ENCODE results near the gene AFF3. TPM values are rescaled to one million over a fixed set of nuclear protein-coding genes. Genes with fewer than 3 reads are reported as not detected.

AFF3 gene
- total RNA-seq, 2 donors from 2014 or later: 9.9 to 20.1 TPM

- no peak for TF ChIP-seq CTCF (IDR thresholded peaks at IDR 0.05)
- Histone ChIP-seq H3K4me3 (no peak overlapping the region), H3K36me3 (no peaks in the 10 kb centered on the region), H3K27me3 (replicated peaks; ENCODE audit: insufficient read depth) (no peaks in the 10 kb centered on the region), H3K4me1 (ENCODE audit: control insufficient read depth in 1 of 2, low read depth in 2 of 2) (peaks cover 2 to 41% of the 10 kb centered on the region in 2 donors), H3K27ac (no peak overlapping the region), H3K9me3 (no peaks in the 10 kb centered on the region)
- DNase-seq (ENCODE audit: low spot score) (no peak), ATAC-seq (ENCODE audit: insufficient number of reproducible peaks, low FRiP score, low read depth) (no peak)
Measured at GRCh38 chr2:99881901-99882591, 260.3 kb downstream of the AFF3 start.

DNA sequence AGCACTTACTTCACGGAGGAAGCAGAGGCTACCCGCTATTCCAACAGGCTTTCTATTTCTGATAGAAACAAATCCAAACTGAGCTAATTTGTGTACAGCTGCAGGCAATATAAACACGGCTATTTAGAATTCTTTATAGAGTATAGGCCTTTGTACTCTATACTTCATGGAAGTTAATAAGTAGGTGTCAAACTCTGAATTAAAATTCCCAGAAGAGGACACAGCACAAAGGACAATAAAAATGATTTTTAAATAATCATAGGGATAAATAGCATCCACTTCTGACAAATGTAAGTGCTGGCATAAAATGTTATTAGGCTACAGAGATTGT is 261.5 kb downstream of the AFF3 start:
- TF ChIP-seq CTCF (IDR thresholded peaks at IDR 0.05): no peak
- H3K4me3 ChIP-seq: no peak overlapping the region
- DNase-seq (ENCODE audit: low spot score) (no peak), ATAC-seq (ENCODE audit: insufficient number of reproducible peaks, low FRiP score, low read depth) (no peak)
- peaks cover 2 to 41% of the 10 kb centered on the region in 2 donors for H3K4me1 ChIP-seq (ENCODE audit: control insufficient read depth in 1 of 2, low read depth in 2 of 2)
- no peaks in the 10 kb centered on the region for H3K27me3 ChIP-seq (replicated peaks; ENCODE audit: insufficient read depth)
- no peaks in the 10 kb centered on the region for H3K9me3 ChIP-seq
- H3K27ac ChIP-seq: no peak overlapping the region
- no peaks in the 10 kb centered on the region for H3K36me3 ChIP-seq

DNA sequence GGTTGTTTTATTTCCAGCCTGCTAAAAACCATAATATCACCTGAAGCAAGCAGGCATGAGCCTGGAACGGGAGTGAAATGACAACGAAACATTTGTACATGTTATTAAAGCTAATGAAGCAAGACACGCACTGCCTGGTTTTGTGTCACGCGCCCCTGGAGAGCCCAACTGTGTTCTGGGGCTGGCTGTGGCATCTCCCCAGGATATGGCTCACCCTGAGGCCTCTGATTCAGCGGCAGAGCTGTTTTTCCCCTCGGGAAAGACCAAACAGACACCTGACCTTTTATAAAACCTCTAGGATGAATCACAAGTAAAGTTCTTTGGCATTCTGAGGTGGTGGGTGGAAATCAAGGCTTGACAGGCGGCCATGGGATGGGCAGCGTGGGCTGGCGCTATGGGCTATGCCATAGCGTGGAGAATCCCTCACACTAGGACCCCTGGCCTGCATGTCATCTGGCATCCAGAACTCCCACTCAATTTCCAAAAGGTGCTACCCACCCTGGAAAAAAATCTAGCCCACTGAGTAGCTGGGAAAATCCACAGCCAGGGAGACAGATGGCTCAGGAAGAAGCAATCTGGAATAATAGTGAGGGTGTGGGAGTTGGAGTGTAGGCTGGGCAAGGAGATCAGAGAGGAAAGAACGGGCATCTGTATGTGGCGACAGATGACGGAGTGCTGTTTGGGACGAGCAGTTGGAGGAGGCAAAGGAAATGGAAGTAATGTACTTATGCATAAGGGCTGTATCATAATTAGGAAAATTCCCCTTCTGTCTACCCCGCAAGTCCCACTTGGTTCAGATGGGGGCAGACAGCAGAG is 262.0 kb downstream of the AFF3 start:
- Histone ChIP-seq H3K4me3 (no peak overlapping the region), H3K9me3 (no peaks in the 10 kb centered on the region), H3K36me3 (no peaks in the 10 kb centered on the region), H3K27me3 (replicated peaks; ENCODE audit: insufficient read depth) (no peaks in the 10 kb centered on the region), H3K4me1 (ENCODE audit: control insufficient read depth in 1 of 2, low read depth in 2 of 2) (peaks cover 2 to 41% of the 10 kb centered on the region in 2 donors), H3K27ac (no peak overlapping the region)
- TF ChIP-seq CTCF (IDR thresholded peaks at IDR 0.05): no peak
- no peak for ATAC-seq (ENCODE audit: insufficient number of reproducible peaks, low FRiP score, low read depth)
- DNase-seq (ENCODE audit: low spot score): no peak

GRCh38 chr2:99879481-99879880 is 262.9 kb downstream of the AFF3 start:
- DNase-seq (ENCODE audit: low spot score): no peak
- H3K27ac ChIP-seq: no peak overlapping the region
- TF ChIP-seq CTCF (IDR thresholded peaks at IDR 0.05): no peak

DNA sequence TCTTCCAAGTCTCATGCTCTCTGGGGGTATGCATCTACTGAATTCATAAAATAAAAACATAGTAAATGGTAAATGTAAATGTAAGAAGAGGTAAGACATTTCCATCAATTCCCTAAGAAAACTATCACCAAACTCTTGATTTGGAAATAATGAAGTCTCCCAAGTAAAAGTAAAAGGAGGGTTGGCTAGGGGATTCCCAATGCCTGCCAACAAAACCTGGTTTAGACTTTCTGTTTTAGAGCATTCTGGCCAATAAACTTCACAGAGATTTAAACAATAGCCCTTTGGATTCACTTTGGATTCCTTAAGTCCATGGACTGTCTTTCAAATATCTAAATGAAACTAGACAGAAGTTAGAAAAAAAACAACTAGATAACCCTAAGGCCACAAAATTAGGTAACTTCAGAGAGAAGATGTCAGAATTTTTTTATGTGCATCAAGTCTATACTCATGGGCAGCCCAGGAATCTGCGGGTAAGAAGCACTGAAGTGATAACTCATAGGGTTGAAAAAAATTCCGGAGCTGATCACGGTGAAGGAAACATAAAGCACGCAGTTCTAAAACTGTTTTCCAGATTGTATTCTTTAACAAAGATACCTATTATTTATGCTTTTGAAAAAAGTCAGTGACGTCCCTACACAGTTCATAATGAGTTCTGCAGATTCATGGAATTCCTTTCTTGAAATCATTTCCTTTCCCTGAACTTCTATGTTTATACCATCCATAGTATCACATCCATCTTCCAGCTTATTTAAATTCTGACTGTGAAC is 263.6 kb downstream of the AFF3 start:
- Histone ChIP-seq H3K9me3 (no peaks in the 10 kb centered on the region), H3K4me1 (ENCODE audit: control insufficient read depth in 1 of 2, low read depth in 2 of 2) (peaks cover 2 to 41% of the 10 kb centered on the region in 2 donors), H3K36me3 (no peaks in the 10 kb centered on the region), H3K4me3 (no peak overlapping the region), H3K27ac (no peak overlapping the region), H3K27me3 (replicated peaks; ENCODE audit: insufficient read depth) (no peaks in the 10 kb centered on the region)
- no peak for TF ChIP-seq CTCF (IDR thresholded peaks at IDR 0.05)
- ATAC-seq (ENCODE audit: insufficient number of reproducible peaks, low FRiP score, low read depth) (no peak), DNase-seq (ENCODE audit: low spot score) (no peak)

More at GRCh38 chr2:99879481-99879880, 262.9 kb downstream of the AFF3 start:
- H3K4me3 ChIP-seq: no peak overlapping the region
- no peak for ATAC-seq (ENCODE audit: insufficient number of reproducible peaks, low FRiP score, low read depth)
- H3K4me1 ChIP-seq (ENCODE audit: control insufficient read depth in 1 of 2, low read depth in 2 of 2): peaks cover 2 to 41% of the 10 kb centered on the region in 2 donors
- H3K36me3 ChIP-seq: no peaks in the 10 kb centered on the region
- no peaks in the 10 kb centered on the region for H3K27me3 ChIP-seq (replicated peaks; ENCODE audit: insufficient read depth)
- no peaks in the 10 kb centered on the region for H3K9me3 ChIP-seq
